ENCODE data around the gene P2RY14. TPM values are rescaled to one million over a fixed set of nuclear protein-coding genes. Genes with fewer than 3 reads are reported as not detected.

P2RY14 gene
- polyA plus RNA-seq, 4 donors = 1.1 to 5.5 (median 1.3) TPM; not detected in 1

DNA sequence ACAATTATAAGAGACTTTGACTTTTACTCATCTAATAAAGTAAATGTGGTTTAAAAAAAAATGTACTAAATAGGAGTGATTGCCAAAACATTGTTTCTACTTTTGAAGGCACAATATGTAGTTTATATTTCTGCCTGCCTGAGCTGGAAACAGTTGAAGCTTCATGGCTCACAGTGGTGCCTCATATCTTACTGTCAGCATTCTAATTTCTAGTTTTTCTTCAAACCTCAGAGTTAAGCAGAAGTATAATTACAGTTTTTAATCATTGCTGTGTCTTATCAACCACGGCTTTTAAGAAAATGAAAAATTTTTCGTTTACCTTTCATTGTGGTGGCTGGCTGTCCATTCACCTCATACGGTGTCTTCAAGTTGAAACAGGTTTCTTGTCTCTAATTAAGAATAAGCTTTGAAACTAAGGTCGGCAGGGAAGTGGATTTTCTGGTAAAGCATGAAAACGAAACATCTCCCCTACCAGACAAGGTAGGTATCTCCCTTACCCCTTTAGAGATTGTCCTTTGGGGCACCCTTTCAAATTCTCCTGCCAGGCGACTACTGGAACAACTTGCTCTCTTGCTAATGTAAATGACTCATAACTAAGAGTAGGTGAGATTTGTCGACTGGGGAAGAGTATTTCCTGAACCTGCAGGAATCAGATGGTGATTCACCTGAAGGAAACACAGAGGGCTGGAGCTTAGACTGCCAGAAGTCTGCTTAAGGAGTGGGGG lies 38.1 kb upstream of the P2RY14 start, which contains the start of gene GPR87:
GPR87 (minus strand) TSS at position 554 of the 725 bp plus-strand sequence. CDS start 16,720 bp downstream, outside the sequence.
- Histone ChIP-seq H3K27ac (ENCODE audit: low read depth in 1 of 3, low read length in 2 of 3) (no peak within 1 kb of the TSS), H3K9me3 (ENCODE audit: control insufficient read depth in 2 of 2, insufficient read depth in 1 of 2, low read depth in 1 of 2, low read length in 1 of 2) (no peaks in the 10 kb centered on the region), H3K27me3 (ENCODE audit: control insufficient read depth in 3 of 3, insufficient read depth in 3 of 3, low read length in 3 of 3) (no peaks in the 10 kb centered on the region), H3K4me3 (ENCODE audit: low read depth in 1 of 3, low read length in 3 of 3) (no peak within 1 kb of the TSS), H3K4me1 (ENCODE audit: control insufficient read depth in 3 of 3, insufficient read depth in 2 of 3, low read depth in 1 of 3, low read length in 2 of 3) (no peaks in the 10 kb centered on the region), H3K36me3 (ENCODE audit: control insufficient read depth in 3 of 3, insufficient read depth in 2 of 3, low read depth in 1 of 3, low read length in 3 of 3) (no peaks in the 10 kb centered on the region)
- peak in 1 of 2 donors; percentile 2 for DNase-seq
- 56 to 69% (median 67%) methylated on average over 7 of the region's 7 CpGs for WGBS, 3 donors
- no peak for FAIRE-seq

DNA sequence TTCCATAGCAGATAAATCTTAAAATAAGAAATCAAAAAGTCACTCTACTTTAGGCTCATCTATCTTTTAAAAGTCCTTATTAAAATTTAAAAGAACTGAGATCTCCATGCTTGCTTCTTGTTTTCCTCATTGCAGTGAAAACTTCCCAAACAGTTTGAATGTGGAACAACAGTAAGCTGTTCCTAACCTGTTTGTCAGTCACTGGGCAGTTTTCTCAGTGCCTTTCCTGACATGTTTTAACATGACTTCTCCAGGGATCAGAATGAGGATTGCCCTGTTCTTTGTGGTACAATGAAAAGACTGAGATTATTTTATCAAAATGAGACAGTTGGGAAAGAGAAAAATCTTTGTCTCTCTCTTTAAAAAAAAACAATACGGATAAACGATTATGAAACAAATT lies 37.5 kb upstream of the P2RY14 start:
- FAIRE-seq (no peak), DNase-seq (no peak)
- Histone ChIP-seq H3K9me3 (ENCODE audit: control insufficient read depth in 2 of 2, insufficient read depth in 1 of 2, low read depth in 1 of 2, low read length in 1 of 2) (no peaks in the 10 kb centered on the region), H3K27me3 (ENCODE audit: control insufficient read depth in 3 of 3, insufficient read depth in 3 of 3, low read length in 3 of 3) (no peaks in the 10 kb centered on the region), H3K4me1 (ENCODE audit: control insufficient read depth in 3 of 3, insufficient read depth in 2 of 3, low read depth in 1 of 3, low read length in 2 of 3) (no peaks in the 10 kb centered on the region), H3K4me3 (ENCODE audit: low read depth in 1 of 3, low read length in 3 of 3) (no peak overlapping the region), H3K27ac (ENCODE audit: low read depth in 1 of 3, low read length in 2 of 3) (no peak overlapping the region), H3K36me3 (ENCODE audit: control insufficient read depth in 3 of 3, insufficient read depth in 2 of 3, low read depth in 1 of 3, low read length in 3 of 3) (no peaks in the 10 kb centered on the region)
- WGBS, 3 donors = 81 to 86% (median 85%) methylated on average over 2 of the region's 2 CpGs

DNA sequence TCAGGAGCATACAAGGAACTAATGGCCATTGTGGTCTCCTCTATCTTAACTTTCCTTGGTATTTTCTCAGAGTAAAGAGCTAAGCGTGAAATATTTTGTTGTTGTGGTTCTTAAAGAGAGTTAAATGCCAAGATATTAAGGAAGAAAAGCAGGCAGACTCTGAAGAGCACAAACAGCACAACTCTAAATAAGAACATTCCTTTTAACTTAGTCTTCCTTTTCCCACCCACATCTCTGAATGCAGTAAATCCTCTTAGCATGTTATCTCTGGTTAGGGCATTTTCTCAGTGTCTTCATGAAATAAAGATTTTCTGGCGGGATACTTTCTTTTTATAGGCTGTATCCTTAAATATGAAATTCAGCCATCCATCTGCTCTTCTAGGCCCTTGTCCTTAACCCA lies 36.8 kb upstream of the P2RY14 start:
- no peak overlapping the region for H3K4me3 ChIP-seq (ENCODE audit: low read depth in 1 of 3, low read length in 3 of 3)
- no peak for FAIRE-seq

DNA sequence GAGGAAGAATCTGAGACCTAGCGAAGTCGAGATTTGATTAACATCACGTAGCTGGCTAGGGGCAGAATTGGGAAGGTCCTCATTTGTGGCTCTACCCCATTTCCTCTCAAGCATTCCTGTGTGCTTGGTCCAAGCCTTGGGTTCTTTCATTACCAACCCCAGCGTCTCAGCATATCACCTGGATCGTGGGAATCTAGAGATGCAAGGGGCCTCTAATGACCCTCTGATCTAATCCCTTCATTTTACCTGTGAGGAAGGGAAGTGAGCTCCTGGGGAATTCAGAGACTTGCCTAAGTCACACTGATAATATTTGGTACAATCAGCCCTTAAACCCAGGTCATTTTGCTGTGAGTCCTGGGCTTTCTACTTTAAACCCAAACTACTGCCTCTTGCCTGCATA lies 36.3 kb upstream of the P2RY14 start:
- Histone ChIP-seq H3K36me3 (ENCODE audit: control insufficient read depth in 3 of 3, insufficient read depth in 2 of 3, low read depth in 1 of 3, low read length in 3 of 3) (no peaks in the 10 kb centered on the region), H3K27ac (ENCODE audit: low read depth in 1 of 3, low read length in 2 of 3) (no peak overlapping the region), H3K27me3 (ENCODE audit: control insufficient read depth in 3 of 3, insufficient read depth in 3 of 3, low read length in 3 of 3) (no peaks in the 10 kb centered on the region), H3K9me3 (ENCODE audit: control insufficient read depth in 2 of 2, insufficient read depth in 1 of 2, low read depth in 1 of 2, low read length in 1 of 2) (no peaks in the 10 kb centered on the region), H3K4me1 (ENCODE audit: control insufficient read depth in 3 of 3, insufficient read depth in 2 of 3, low read depth in 1 of 3, low read length in 2 of 3) (no peaks in the 10 kb centered on the region), H3K4me3 (ENCODE audit: low read depth in 1 of 3, low read length in 3 of 3) (no peak overlapping the region)
- WGBS, 3 donors = 93 to 95% (median 95%) methylated on average over 5 of the region's 5 CpGs
- no peak for FAIRE-seq
- no peak for DNase-seq

More for the DNA sequence above, 36.8 kb upstream of the P2RY14 start:
- Histone ChIP-seq H3K36me3 (ENCODE audit: control insufficient read depth in 3 of 3, insufficient read depth in 2 of 3, low read depth in 1 of 3, low read length in 3 of 3) (no peaks in the 10 kb centered on the region), H3K9me3 (ENCODE audit: control insufficient read depth in 2 of 2, insufficient read depth in 1 of 2, low read depth in 1 of 2, low read length in 1 of 2) (no peaks in the 10 kb centered on the region), H3K27ac (ENCODE audit: low read depth in 1 of 3, low read length in 2 of 3) (no peak overlapping the region), H3K4me1 (ENCODE audit: control insufficient read depth in 3 of 3, insufficient read depth in 2 of 3, low read depth in 1 of 3, low read length in 2 of 3) (no peaks in the 10 kb centered on the region), H3K27me3 (ENCODE audit: control insufficient read depth in 3 of 3, insufficient read depth in 3 of 3, low read length in 3 of 3) (no peaks in the 10 kb centered on the region)
- 63 to 92% (median 91%) methylated on average over 2 of the region's 2 CpGs for WGBS, 3 donors
- no peak for DNase-seq

DNA sequence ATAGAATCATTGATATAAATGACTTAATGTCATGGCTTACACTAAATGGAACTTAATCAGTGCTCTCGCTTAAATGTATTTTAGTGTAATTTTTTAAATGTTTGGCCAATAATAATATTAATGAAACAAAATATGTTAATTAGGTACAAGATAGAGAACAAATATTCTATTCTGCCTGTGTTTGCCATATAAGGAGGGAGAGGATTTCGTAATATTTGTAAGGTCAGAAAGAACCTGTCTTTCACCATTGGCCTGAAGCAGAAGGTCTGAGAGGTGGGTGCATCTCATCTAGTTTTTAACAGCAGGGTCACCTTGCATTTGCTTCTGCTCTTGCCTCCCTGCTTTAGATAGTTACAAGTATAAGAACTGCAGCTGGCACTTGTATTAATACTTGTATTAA lies 35.8 kb upstream of the P2RY14 start:
- no peaks in the 10 kb centered on the region for H3K4me1 ChIP-seq (ENCODE audit: control insufficient read depth in 3 of 3, insufficient read depth in 2 of 3, low read depth in 1 of 3, low read length in 2 of 3)
- no peaks in the 10 kb centered on the region for H3K9me3 ChIP-seq (ENCODE audit: control insufficient read depth in 2 of 2, insufficient read depth in 1 of 2, low read depth in 1 of 2, low read length in 1 of 2)
- DNase-seq (no peak), FAIRE-seq (no peak)
- no peak overlapping the region for H3K27ac ChIP-seq (ENCODE audit: low read depth in 1 of 3, low read length in 2 of 3)
- WGBS, 3 donors = 72 to 90% (median 74%) methylated on average over 2 of the region's 2 CpGs
- H3K27me3 ChIP-seq (ENCODE audit: control insufficient read depth in 3 of 3, insufficient read depth in 3 of 3, low read length in 3 of 3) = no peaks in the 10 kb centered on the region
- H3K36me3 ChIP-seq (ENCODE audit: control insufficient read depth in 3 of 3, insufficient read depth in 2 of 3, low read depth in 1 of 3, low read length in 3 of 3) = no peaks in the 10 kb centered on the region
- no peak overlapping the region for H3K4me3 ChIP-seq (ENCODE audit: low read depth in 1 of 3, low read length in 3 of 3)

DNA sequence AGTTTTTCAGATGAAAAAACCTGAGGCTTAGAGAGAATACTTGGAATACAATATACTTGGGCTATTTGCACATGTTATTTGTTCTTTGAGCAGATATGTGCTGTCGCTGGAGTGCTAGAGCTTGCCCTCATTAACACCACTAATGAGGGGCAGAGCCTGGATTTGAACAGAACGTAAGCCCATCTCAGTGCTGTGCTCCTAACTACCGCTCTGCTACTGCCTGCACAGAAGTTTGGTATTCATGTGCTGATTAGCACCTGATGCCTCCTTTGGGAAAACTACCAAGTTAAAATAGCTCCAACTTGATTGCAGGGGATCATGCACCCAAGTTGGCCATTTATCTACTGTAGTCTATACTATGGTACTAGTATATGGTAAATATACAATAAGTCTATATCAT lies 34.6 kb upstream of the P2RY14 start:
- 79 to 94% (median 91%) methylated on average over 3 of the region's 3 CpGs for WGBS, 3 donors
- Histone ChIP-seq H3K9me3 (ENCODE audit: control insufficient read depth in 2 of 2, insufficient read depth in 1 of 2, low read depth in 1 of 2, low read length in 1 of 2) (no peaks in the 10 kb centered on the region), H3K27ac (ENCODE audit: low read depth in 1 of 3, low read length in 2 of 3) (no peak overlapping the region), H3K36me3 (ENCODE audit: control insufficient read depth in 3 of 3, insufficient read depth in 2 of 3, low read depth in 1 of 3, low read length in 3 of 3) (no peaks in the 10 kb centered on the region), H3K4me3 (ENCODE audit: low read depth in 1 of 3, low read length in 3 of 3) (no peak overlapping the region), H3K4me1 (ENCODE audit: control insufficient read depth in 3 of 3, insufficient read depth in 2 of 3, low read depth in 1 of 3, low read length in 2 of 3) (no peaks in the 10 kb centered on the region), H3K27me3 (ENCODE audit: control insufficient read depth in 3 of 3, insufficient read depth in 3 of 3, low read length in 3 of 3) (no peaks in the 10 kb centered on the region)
- FAIRE-seq (no peak), DNase-seq (no peak)

DNA sequence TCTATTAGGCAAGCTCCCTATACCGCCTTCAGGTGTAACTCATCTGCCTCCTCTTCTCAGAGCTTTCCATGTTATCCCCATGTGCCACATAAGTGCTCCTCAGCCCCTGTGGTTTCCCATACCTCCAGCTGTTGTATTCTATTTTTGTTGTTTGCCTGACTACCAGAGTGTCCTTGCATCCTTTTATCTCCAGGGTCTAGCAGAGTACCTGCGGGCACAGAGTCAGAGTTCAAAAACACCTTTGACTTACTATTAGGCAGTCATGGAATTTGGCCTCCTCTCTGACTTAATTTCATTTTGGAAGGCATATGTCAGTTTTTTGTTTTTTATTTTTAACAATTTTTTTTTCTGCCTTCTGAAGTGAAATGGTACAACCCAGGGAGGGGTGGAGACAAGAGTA lies 31.2 kb upstream of the P2RY14 start:
- WGBS, 3 donors = 90 to 100% (median 99%) methylated on average over 2 of the region's 2 CpGs
- no peak overlapping the region for H3K4me3 ChIP-seq (ENCODE audit: low read depth in 1 of 3, low read length in 3 of 3)
- no peaks in the 10 kb centered on the region for H3K4me1 ChIP-seq (ENCODE audit: control insufficient read depth in 3 of 3, insufficient read depth in 2 of 3, low read depth in 1 of 3, low read length in 2 of 3)
- H3K27me3 ChIP-seq (ENCODE audit: control insufficient read depth in 3 of 3, insufficient read depth in 3 of 3, low read length in 3 of 3) = no peaks in the 10 kb centered on the region
- FAIRE-seq = no peak
- no peaks in the 10 kb centered on the region for H3K36me3 ChIP-seq (ENCODE audit: control insufficient read depth in 3 of 3, insufficient read depth in 2 of 3, low read depth in 1 of 3, low read length in 3 of 3)
- DNase-seq = no peak
- no peak overlapping the region for H3K27ac ChIP-seq (ENCODE audit: low read depth in 1 of 3, low read length in 2 of 3)
- H3K9me3 ChIP-seq (ENCODE audit: control insufficient read depth in 2 of 2, insufficient read depth in 1 of 2, low read depth in 1 of 2, low read length in 1 of 2) = no peaks in the 10 kb centered on the region

DNA sequence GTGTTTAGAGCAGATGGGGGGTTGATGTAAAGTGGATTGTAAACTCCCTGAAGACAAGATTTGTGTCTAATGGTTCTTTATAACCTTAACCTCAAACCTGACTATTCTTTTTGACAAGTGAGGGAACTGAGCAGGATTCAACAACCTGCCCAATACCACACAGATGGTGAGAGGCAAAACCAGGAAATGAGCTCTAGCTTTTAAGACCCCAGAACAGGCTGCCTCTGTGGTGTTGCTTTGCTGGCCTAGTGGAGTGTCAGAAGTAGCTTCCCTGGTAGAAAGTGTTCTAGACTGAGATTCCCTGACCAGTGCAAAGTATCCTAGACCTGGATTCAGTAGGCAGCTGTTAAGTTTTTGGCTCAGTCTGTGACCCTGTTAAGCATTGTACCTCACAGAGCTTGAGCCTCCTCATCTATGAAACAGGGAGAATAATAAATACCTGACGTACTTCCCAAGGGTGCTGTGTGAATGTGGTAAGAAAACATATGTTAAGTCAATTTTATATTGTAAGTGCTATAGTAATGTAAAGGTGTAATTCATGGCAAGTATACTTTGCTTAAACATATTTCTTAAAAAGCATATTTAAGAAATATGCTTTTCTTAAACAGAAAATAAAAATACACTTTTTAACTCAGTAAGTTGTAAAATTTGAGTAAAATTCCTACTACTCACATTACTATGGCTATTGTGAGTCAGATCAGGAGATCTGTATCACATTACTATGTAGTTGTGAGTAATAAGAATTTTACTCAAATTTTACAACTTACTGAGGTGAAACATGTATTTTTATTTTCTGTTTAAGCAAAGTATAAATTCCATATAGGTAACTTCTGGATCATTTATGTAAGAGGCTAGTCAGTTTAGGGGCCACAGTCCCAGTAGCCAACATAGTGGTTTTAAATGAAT lies 29.5 kb upstream of the P2RY14 start:
- no peaks in the 10 kb centered on the region for H3K36me3 ChIP-seq (ENCODE audit: control insufficient read depth in 3 of 3, insufficient read depth in 2 of 3, low read depth in 1 of 3, low read length in 3 of 3)
- no peaks in the 10 kb centered on the region for H3K27me3 ChIP-seq (ENCODE audit: control insufficient read depth in 3 of 3, insufficient read depth in 3 of 3, low read length in 3 of 3)
- DNase-seq = no peak
- H3K9me3 ChIP-seq (ENCODE audit: control insufficient read depth in 2 of 2, insufficient read depth in 1 of 2, low read depth in 1 of 2, low read length in 1 of 2) = no peaks in the 10 kb centered on the region
- WGBS, 3 donors = 82 to 95% (median 89%) methylated on average over 1 of the region's 1 CpG
- FAIRE-seq = no peak
- H3K4me1 ChIP-seq (ENCODE audit: control insufficient read depth in 3 of 3, insufficient read depth in 2 of 3, low read depth in 1 of 3, low read length in 2 of 3) = no peaks in the 10 kb centered on the region
- no peak overlapping the region for H3K27ac ChIP-seq (ENCODE audit: low read depth in 1 of 3, low read length in 2 of 3)
- no peak overlapping the region for H3K4me3 ChIP-seq (ENCODE audit: low read depth in 1 of 3, low read length in 3 of 3)
